ENCODE results near the gene PRKACG. TPM values are rescaled to one million over a fixed set of nuclear protein-coding genes. Genes with fewer than 3 reads are reported as not detected.

Gene PRKACG
- total and polyA plus RNA-seq, 7 experiments from 2014 or later: not detected

GRCh38 chr9:69030851-69031645, 17.1 kb upstream of the PRKACG start:
- CTCF ChIA-PET: interaction anchor here (0.6 to 1.5 kb wide), 3 partner anchors 11 to 45 kb away, joined by 3 to 6 read pairs (median 4); no protein-coding TSS in a partner anchor
- H3K4me1 Mint-ChIP-seq: peaks cover 31 to 86% (median 62%) of the 10 kb centered on the region in 7 donors

GRCh38 chr9:69029535-69029934, 15.6 kb upstream of the PRKACG start:
- POLR2A ChIA-PET: interaction anchor here (1.2 to 1.6 kb wide), 2 partner anchors 9 to 11 kb away, joined by 3 read pairs; no protein-coding TSS in a partner anchor
- CTCF ChIA-PET: interaction anchor here (1.0 kb wide), 1 partner anchor 17 kb away, joined by 3 read pairs; no protein-coding TSS in a partner anchor
- peak overlapping the region in 6 of 9 donors; percentile 34 to 78 (median 56) for H3K27ac Mint-ChIP-seq
- peaks cover 0 to 3% (median 0%) of the 10 kb centered on the region in 5 donors for H3K27me3 Mint-ChIP-seq
- no peaks in the 10 kb centered on the region for H3K9me3 ChIP-seq (ENCODE audit: control insufficient read depth in 2 of 3, low read length in 3 of 3)
- H3K27ac ChIP-seq (ENCODE audit: low read depth, low read length): no peak overlapping the region
- H3K27me3 ChIP-seq (ENCODE audit: control insufficient read depth in 2 of 2, insufficient read depth in 2 of 2, low read length in 2 of 2): no peaks in the 10 kb centered on the region
- H3K9me3 Mint-ChIP-seq: peaks cover 0 to 9% (median 2%) of the 10 kb centered on the region in 11 donors
- H3K4me3 Mint-ChIP-seq: peak overlapping the region in 9 of 10 donors; percentile 10 to 83 (median 45)
- ATAC-seq (no peak), DNase-seq (no peak)
- peaks cover 9 to 37% of the 10 kb centered on the region in 2 donors for H3K4me1 ChIP-seq (ENCODE audit: control insufficient read depth in 2 of 2, insufficient read depth in 2 of 2, low read length in 2 of 2)
- H3K36me3 Mint-ChIP-seq: peaks cover 0 to 11% (median 0%) of the 10 kb centered on the region in 5 donors
- H3K36me3 ChIP-seq (ENCODE audit: control insufficient read depth in 2 of 3, insufficient read depth in 3 of 3, low read length in 3 of 3): no peaks in the 10 kb centered on the region
- intact Hi-C loops (cut with micrococcal nuclease): loop anchor here (2.0 to 5.0 kb wide), 6 partner anchors 52 to 322 kb away; partner anchors contain the start of gene PIP5K1B (in 1 of the 2)
- peaks cover 31 to 78% (median 57%) of the 10 kb centered on the region in 7 donors for H3K4me1 Mint-ChIP-seq
- H3K4me3 ChIP-seq (ENCODE audit: low read length): no peak overlapping the region

More at GRCh38 chr9:69030851-69031645, 17.1 kb upstream of the PRKACG start:
- intact Hi-C loops (cut with micrococcal nuclease): loop anchor here in 1 of 2 donors (10.0 kb wide), 1 partner anchor 1224 kb away; the partner anchor contains the start of gene SMC5
- ATAC-seq: no peak
- Mint-ChIP-seq H3K4me3 (peak overlapping the region in 2 of 10 donors; percentile 19 to 83), H3K36me3 (peaks cover 0 to 11% (median 0%) of the 10 kb centered on the region in 5 donors), H3K27ac (peak overlapping the region in 8 of 9 donors; percentile 3 to 83 (median 39)), H3K9me3 (peaks cover 0 to 9% (median 2%) of the 10 kb centered on the region in 11 donors), H3K27me3 (no peaks in the 10 kb centered on the region)
- no peaks in the 10 kb centered on the region for H3K36me3 ChIP-seq (ENCODE audit: control insufficient read depth in 2 of 3, insufficient read depth in 3 of 3, low read length in 3 of 3)
- no peaks in the 10 kb centered on the region for H3K9me3 ChIP-seq (ENCODE audit: control insufficient read depth in 2 of 3, low read length in 3 of 3)
- DNase-seq: no peak
- POLR2A ChIA-PET: interaction anchor here (0.7 kb wide), 1 partner anchor 99 kb away, joined by 3 read pairs; no protein-coding TSS in a partner anchor
- H3K27me3 ChIP-seq (ENCODE audit: control insufficient read depth in 2 of 2, insufficient read depth in 2 of 2, low read length in 2 of 2): no peaks in the 10 kb centered on the region
- no peak overlapping the region for H3K4me3 ChIP-seq (ENCODE audit: low read length)
- no peak overlapping the region for H3K27ac ChIP-seq (ENCODE audit: low read depth, low read length)
- H3K4me1 ChIP-seq (ENCODE audit: control insufficient read depth in 2 of 2, insufficient read depth in 2 of 2, low read length in 2 of 2): peaks cover 13 to 42% of the 10 kb centered on the region in 2 donors

GRCh38 chr9:69028754-69029153, 14.8 kb upstream of the PRKACG start:
- CTCF ChIA-PET: interaction anchor here (0.8 to 1.6 kb wide), 7 partner anchors 9 to 445 kb away, joined by 3 to 9 read pairs (median 3); no protein-coding TSS in a partner anchor
- intact Hi-C loops (cut with micrococcal nuclease): loop anchor here (1.0 to 5.0 kb wide), 7 partner anchors 8 to 321 kb away; partner anchors contain the start of gene PIP5K1B (in 1 of the 2)
- peak in 8 of 9 donors; percentile 41 to 80 (median 76) for DNase-seq

DNA sequence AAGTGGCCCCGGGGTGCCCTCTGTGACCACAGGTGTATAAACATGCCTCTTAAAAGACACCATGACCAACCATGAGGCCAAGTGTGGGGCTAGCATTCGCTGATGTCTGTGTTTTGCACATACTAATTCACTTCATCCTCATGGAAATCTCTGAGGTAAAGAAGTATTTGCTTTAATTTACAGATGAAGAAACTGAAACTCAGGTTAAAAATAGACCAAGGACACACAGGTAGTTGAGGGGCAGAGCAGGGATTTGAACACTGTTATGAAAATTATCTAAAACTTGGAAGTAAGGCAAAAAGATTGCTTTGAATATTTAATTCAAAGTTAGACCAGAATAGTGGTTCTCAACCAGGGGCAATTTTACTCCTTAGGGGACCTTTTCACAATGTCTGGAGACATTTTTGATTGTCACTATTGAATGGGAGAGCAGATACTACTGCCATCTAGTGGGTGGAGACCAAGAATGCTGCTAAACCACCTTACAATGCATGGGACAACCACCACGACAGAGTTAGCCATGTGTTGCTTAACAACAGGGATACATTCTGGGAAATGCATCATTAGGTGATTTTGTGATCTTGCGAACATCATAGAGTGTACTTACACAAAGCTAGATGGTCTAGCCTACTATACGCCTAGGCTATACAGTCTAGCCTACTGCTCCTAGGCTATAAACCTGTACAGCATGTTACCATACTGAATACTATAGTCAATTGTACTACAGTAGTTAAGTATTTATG, 13.6 kb upstream of the PRKACG start:
- POLR2A ChIA-PET: interaction anchor here (0.9 to 1.3 kb wide), 4 partner anchors 9 to 251 kb away, joined by 3 to 4 read pairs (median 4); partner anchors contain the start of gene FXN
- H3K27ac Mint-ChIP-seq: peak overlapping the region in 8 of 9 donors; percentile 2 to 88 (median 62)
- H3K4me1 Mint-ChIP-seq: peaks cover 33 to 69% (median 61%) of the 10 kb centered on the region in 7 donors
- Histone ChIP-seq H3K27me3 (ENCODE audit: control insufficient read depth in 2 of 2, insufficient read depth in 2 of 2, low read length in 2 of 2) (no peaks in the 10 kb centered on the region), H3K27ac (ENCODE audit: low read depth, low read length) (no peak overlapping the region), H3K9me3 (ENCODE audit: control insufficient read depth in 2 of 3, low read length in 3 of 3) (no peaks in the 10 kb centered on the region), H3K36me3 (ENCODE audit: control insufficient read depth in 2 of 3, insufficient read depth in 3 of 3, low read length in 3 of 3) (no peaks in the 10 kb centered on the region), H3K4me1 (ENCODE audit: control insufficient read depth in 2 of 2, insufficient read depth in 2 of 2, low read length in 2 of 2) (peaks cover 9 to 37% of the 10 kb centered on the region in 2 donors), H3K4me3 (ENCODE audit: low read length) (no peak overlapping the region)
- intact Hi-C loops (cut with micrococcal nuclease): loop anchor here (1.0 to 5.0 kb wide), 12 partner anchors 8 to 443 kb away; partner anchors contain the start of genes FXN (in 1 of the 2) and PIP5K1B (in 1 of the 2)
- CTCF ChIA-PET: interaction anchor here (0.6 to 1.6 kb wide), 7 partner anchors 8 to 444 kb away, joined by 3 to 9 read pairs (median 4); partner anchors contain the start of gene FXN
- peaks cover 0 to 9% (median 2%) of the 10 kb centered on the region in 11 donors for H3K9me3 Mint-ChIP-seq
- H3K27me3 Mint-ChIP-seq: peaks cover 0 to 12% (median 0%) of the 10 kb centered on the region in 5 donors
- ATAC-seq: peak; percentile 88
- H3K4me3 Mint-ChIP-seq: peak overlapping the region in 7 of 10 donors; percentile 6 to 61 (median 31)
- H3K36me3 Mint-ChIP-seq: peaks cover 0 to 11% (median 0%) of the 10 kb centered on the region in 5 donors
- peak in 7 of 9 donors; percentile 27 to 67 (median 61) for DNase-seq

More at GRCh38 chr9:69028754-69029153, 14.8 kb upstream of the PRKACG start:
- Mint-ChIP-seq H3K36me3 (peaks cover 0 to 11% (median 0%) of the 10 kb centered on the region in 5 donors), H3K27me3 (peaks cover 0 to 5% (median 0%) of the 10 kb centered on the region in 5 donors), H3K4me3 (peak overlapping the region in 9 of 10 donors; percentile 44 to 83 (median 66)), H3K9me3 (peaks cover 0 to 9% (median 2%) of the 10 kb centered on the region in 11 donors), H3K27ac (peak overlapping the region; percentile 52 to 83 (median 74)), H3K4me1 (peaks cover 31 to 74% (median 59%) of the 10 kb centered on the region in 7 donors)
- no peak overlapping the region for H3K4me3 ChIP-seq (ENCODE audit: low read length)
- H3K27ac ChIP-seq (ENCODE audit: low read depth, low read length): no peak overlapping the region
- POLR2A ChIA-PET: interaction anchor here (0.9 to 1.6 kb wide), 6 partner anchors 7 to 252 kb away, joined by 3 to 4 read pairs (median 4); partner anchors contain the start of gene FXN
- no peaks in the 10 kb centered on the region for H3K27me3 ChIP-seq (ENCODE audit: control insufficient read depth in 2 of 2, insufficient read depth in 2 of 2, low read length in 2 of 2)
- no peaks in the 10 kb centered on the region for H3K9me3 ChIP-seq (ENCODE audit: control insufficient read depth in 2 of 3, low read length in 3 of 3)
- H3K36me3 ChIP-seq (ENCODE audit: control insufficient read depth in 2 of 3, insufficient read depth in 3 of 3, low read length in 3 of 3): no peaks in the 10 kb centered on the region
- ATAC-seq: peak; percentile 80
- H3K4me1 ChIP-seq (ENCODE audit: control insufficient read depth in 2 of 2, insufficient read depth in 2 of 2, low read length in 2 of 2): peaks cover 9 to 37% of the 10 kb centered on the region in 2 donors

DNA sequence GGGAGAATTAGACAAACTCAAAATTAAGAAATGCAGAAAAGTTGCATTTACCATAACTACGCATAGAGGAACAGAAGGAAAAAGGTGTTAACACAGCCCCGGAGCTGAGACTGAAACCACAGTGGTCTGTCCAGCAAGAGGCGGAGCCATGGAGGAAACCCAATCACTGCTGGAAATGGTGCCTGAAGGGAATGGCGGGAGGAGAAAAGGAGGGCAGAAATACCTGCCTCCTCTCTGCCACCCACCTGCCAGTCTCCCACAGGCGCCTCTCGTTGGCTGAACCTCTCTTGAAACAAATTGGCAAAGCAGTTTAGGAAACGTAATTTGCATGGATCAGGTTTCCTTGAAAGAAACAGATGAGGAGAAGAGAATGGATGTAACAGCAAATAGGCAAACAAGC, 9.7 kb upstream of the PRKACG start:
- ATAC-seq: no peak
- peaks cover 8 to 38% of the 10 kb centered on the region in 2 donors for H3K4me1 ChIP-seq (ENCODE audit: control insufficient read depth in 2 of 2, insufficient read depth in 2 of 2, low read length in 2 of 2)
- H3K27me3 ChIP-seq (ENCODE audit: control insufficient read depth in 2 of 2, insufficient read depth in 2 of 2, low read length in 2 of 2): no peaks in the 10 kb centered on the region
- no peak overlapping the region for H3K27ac ChIP-seq (ENCODE audit: low read depth, low read length)
- Mint-ChIP-seq H3K36me3 (no peaks in the 10 kb centered on the region), H3K27me3 (peaks cover 0 to 12% (median 0%) of the 10 kb centered on the region in 5 donors), H3K4me1 (peaks cover 33 to 64% (median 59%) of the 10 kb centered on the region in 7 donors), H3K27ac (peak overlapping the region in 2 of 9 donors; percentile 23 to 34), H3K9me3 (no peaks in the 10 kb centered on the region), H3K4me3 (no peak overlapping the region)
- ChIA-PET CTCF (interaction anchor here (0.7 to 4.3 kb wide), 5 partner anchors 11 to 44 kb away, joined by 3 to 23 read pairs (median 4); partner anchors contain the start of gene FXN), POLR2A (no interaction called here)
- H3K36me3 ChIP-seq (ENCODE audit: control insufficient read depth in 2 of 3, insufficient read depth in 3 of 3, low read length in 3 of 3): no peaks in the 10 kb centered on the region
- H3K4me3 ChIP-seq (ENCODE audit: low read length): no peak overlapping the region
- no peak for DNase-seq
- H3K9me3 ChIP-seq (ENCODE audit: control insufficient read depth in 2 of 3, low read length in 3 of 3): no peaks in the 10 kb centered on the region
- intact Hi-C loops (cut with micrococcal nuclease): no loop called here

Measured in naive thymus-derived CD4-positive, alpha-beta T cell (primary cell).